Spleen (tissue), 7 donors: ENCODE data around the gene LAMC1.

Source experiments
- CTCF ChIP-seq, 11 experiments: fragments of 200-600 bp in 7 of 11; fragments of 450-650 bp in 4 of 11; sonication (generic) in 4 of 11; IDR thresholded peaks in 8 of 11; conservative IDR thresholded peaks in 3 of 11; 1 replicate in 7 of 11; 2 replicates in 4 of 11; pipeline versions ENCODE4 v1.4.0 to v1.8.0; 2016 to 2021; ENCODE audit warnings: antibody characterized with exemption in 11 of 11, inconsistent platforms in 4 of 11, mild to moderate bottlenecking in 1 of 11
- POLR2A ChIP-seq, 3 donors: fragments of 450-650 bp; IDR thresholded peaks; one replicate each; pipeline ENCODE4 v1.5.1; 2017; ENCODE audit warnings: antibody characterized with exemption in 3 of 3, mild to moderate bottlenecking in 1 of 3
- POLR2AphosphoS5 ChIP-seq, 3 donors: sonication (generic); formaldehyde crosslinking; IDR thresholded peaks; one replicate each; pipeline ENCODE4 v1.5.1; 2017; ENCODE audit warnings: antibody characterized with exemption in 3 of 3
- donor health status: DM: no; HTN: no; CAD: no; lungs with moderate emphysema.
- donor health status: DM: no; HTN: no; CAD: no.
- donor health status: DM: no; HTN: no; CAD: no.

GRCh38 chr1:183011859-183012258 is 11.4 kb upstream of the LAMC1 start:
- TF ChIP-seq CTCF (IDR thresholded peaks at IDR 0.05 in 8 of 11, conservative IDR thresholded peaks at IDR 0.05 in 3 of 11) (no peak), POLR2AphosphoS5 (IDR thresholded peaks at IDR 0.05) (no peak), POLR2A (IDR thresholded peaks at IDR 0.05) (no peak)
